ENCODE results near the gene KCNJ9.

GRCh38 chr1:160130486-160130885, 49.1 kb downstream of the KCNJ9 start:
- TF ChIP-seq NR2C2 (CRISPR knock-in tag; IDR thresholded peaks at IDR 0.05) (no peak), ZNF232 (CRISPR knock-in tag; IDR thresholded peaks at IDR 0.05) (no peak), CTCF (IDR thresholded peaks at IDR 0.05) (no peak), TCF7 (CRISPR knock-in tag; IDR thresholded peaks at IDR 0.05; ENCODE audit: low read depth) (no peak)
